Midbrain (tissue), 1 donor: ENCODE results near the gene NECTIN2.
"Not testable (repeated sequence)": the region's sequence is repeated elsewhere in the genome, so short reads cannot be mapped to it uniquely, and the experiment has no call there.

Source experiments
- DNase-seq: peaks from one replicate; lab custom pipeline; 2025; lab: John Stamatoyannopoulos, UW

NECTIN2 gene

GRCh38 chr19:44908074-44908835 is 62.2 kb downstream of the NECTIN2 start:
- DNase-seq, result no peak

GRCh38 chr19:44908836-44909261 is 62.8 kb downstream of the NECTIN2 start:
- DNase-seq, result no peak

DNA sequence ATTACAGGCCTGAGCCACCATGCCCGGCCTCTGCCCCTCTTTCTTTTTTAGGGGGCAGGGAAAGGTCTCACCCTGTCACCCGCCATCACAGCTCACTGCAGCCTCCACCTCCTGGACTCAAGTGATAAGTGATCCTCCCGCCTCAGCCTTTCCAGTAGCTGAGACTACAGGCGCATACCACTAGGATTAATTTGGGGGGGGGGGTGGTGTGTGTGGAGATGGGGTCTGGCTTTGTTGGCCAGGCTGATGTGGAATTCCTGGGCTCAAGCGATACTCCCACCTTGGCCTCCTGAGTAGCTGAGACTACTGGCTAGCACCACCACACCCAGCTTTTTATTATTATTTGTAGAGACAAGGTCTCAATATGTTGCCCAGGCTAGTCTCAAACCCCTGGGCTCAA is 63.7 kb downstream of the NECTIN2 start:
- no peak for DNase-seq

- DNase-seq, result not testable (repeated sequence)
Observed at GRCh38 chr19:44911896-44912295, 65.8 kb downstream of the NECTIN2 start.

DNA sequence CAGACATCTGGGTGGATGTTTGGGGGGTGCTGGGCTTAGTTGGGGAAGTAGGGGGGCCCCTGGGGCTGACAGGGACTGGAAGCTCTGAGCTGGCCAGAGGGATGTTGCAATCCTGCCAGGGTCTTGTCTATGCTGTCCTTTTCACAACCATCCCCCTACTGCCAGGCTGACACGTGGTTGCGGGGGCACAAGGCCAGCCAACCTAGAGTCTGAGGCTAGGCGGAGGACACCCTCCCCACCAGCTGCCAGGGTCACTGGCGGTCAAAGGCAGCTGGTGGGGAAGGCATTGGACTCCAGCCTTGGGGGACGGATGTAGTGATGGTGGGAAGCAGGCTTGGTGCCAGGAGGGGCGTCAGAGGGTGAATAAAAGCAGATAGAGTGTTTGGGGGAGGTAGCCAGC is 66.8 kb downstream of the NECTIN2 start:
- peak; percentile 77 for DNase-seq

- DNase-seq, result not testable (repeated sequence)
Observed at GRCh38 chr19:44913512-44914432, 67.7 kb downstream of the NECTIN2 start.

DNA sequence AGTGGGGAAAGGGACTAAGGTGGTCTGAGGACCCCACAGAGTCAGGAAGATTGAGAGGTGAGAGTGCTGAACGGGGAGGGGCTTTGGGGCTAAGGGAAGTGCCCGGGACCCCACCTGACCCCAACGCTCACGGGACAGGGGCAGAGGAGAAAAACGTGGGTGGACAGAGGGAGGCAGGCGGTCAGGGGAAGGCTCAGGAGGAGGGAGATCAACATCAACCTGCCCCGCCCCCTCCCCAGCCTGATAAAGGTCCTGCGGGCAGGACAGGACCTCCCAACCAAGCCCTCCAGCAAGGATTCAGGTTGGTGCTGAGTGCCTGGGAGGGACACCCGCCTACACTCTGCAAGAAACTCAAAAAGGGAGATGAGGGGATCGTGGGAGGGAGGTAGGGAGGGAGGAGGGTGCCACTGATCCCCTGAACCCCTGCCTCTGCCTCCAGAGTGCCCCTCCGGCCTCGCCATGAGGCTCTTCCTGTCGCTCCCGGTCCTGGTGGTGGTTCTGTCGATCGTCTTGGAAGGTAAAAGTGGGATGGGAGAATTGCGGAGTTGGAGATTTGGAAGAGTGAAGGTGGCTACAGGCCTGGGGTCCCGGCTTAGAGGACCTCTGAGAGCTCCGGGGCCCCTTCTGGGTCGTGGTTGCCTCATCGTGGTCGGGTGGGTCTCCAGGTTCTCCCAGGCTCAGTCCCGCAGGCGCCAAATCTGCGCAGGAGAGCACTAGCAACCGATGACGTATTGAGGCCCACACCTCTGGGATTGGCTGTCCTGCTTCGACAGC is 68.5 kb downstream of the NECTIN2 start, which contains the start of gene APOC1:
Gene APOC1, plus strand, starts transcription at position 176 of the 774 bp plus-strand sequence. Its CDS starts 284 bp downstream, at position 460.
- DNase-seq, result peak; percentile 79

- DNase-seq, result no peak
Observed at GRCh38 chr19:44924243-44924725, 78.2 kb downstream of the NECTIN2 start.

GRCh38 chr19:44925114-44925891 is 79.2 kb downstream of the NECTIN2 start:
- peak; percentile 76 for DNase-seq

DNA sequence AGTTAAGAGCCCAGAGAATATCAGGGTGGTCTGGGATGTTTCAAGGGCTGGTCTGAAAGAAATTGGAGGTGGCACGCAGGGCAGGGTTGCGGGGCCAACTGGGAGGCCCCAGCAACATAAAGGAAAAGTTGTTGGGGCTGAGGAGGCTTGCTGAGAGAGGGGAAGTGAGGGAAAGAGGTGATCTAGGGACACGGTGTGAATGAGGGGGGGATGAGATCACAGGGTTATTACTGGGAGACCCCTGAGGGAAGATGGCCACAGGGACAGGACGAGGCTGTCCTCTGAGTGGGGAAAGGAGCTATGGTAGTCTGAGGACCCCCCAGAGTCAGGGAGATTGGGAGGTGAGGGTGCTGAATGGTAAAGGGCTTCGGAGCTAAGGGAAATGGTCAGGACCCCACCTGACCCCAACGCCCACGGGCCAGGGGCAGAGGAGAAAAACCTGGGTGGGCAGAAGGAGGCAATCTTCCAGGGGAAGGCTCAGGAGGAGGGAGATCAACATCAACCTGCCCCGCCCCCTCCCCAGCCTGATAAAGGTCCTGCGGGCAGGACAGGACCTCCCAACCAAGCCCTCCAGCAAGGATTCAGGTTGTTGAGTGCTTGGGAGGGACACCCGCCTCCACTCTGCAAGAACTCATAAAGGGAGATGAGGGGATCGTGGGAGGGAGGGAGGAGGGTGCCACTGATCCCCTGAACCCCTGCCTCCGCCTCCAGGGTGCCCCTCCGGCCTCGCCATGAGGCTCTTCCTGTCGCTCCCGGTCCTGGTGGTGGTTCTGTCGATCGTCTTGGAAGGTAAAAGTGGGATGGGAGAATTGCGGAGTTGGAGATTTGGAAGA is 80.4 kb downstream of the NECTIN2 start:
- DNase-seq, result not testable (repeated sequence)

GRCh38 chr19:44927746-44928145 is 81.6 kb downstream of the NECTIN2 start:
- no peak for DNase-seq

GRCh38 chr19:44930088-44930487 is 84.0 kb downstream of the NECTIN2 start:
- DNase-seq, result no peak

GRCh38 chr19:44931541-44931940 is 85.4 kb downstream of the NECTIN2 start:
- no peak for DNase-seq
